Neural cell (in vitro differentiated cells): Measurements from ENCODE around the gene ERBB4.

Source experiments
- EP300 ChIP-seq: fragments of 450-650 bp; conservative IDR thresholded peaks from 2 replicates; pipeline ENCODE4 v1.6.1; 2014; ENCODE audit warnings: antibody characterized with exemption, mild to moderate bottlenecking, moderate library complexity; ENCODE audit not compliant: poor library complexity, severe bottlenecking
- EZH2 ChIP-seq: fragments of 200-600, 300-800 bp; shearing (Covaris generic), sonication (generic); IDR thresholded peaks from 2 replicates; pipeline ENCODE4 v1.6.1; 2014; ENCODE audit warnings: antibody characterized with exemption, low read length, borderline replicate concordance, mild to moderate bottlenecking; ENCODE audit not compliant: insufficient read depth, poor library complexity, severe bottlenecking
- POLR2AphosphoS5 ChIP-seq: IDR thresholded peaks from 2 replicates; pipeline ENCODE4 v1.6.1; 2012
- SMC3 ChIP-seq: fragments of 450-650 bp; conservative IDR thresholded peaks from 2 replicates; pipeline ENCODE4 v1.6.1; 2014; ENCODE audit warnings: antibody characterized with exemption, mild to moderate bottlenecking, moderate library complexity; ENCODE audit not compliant: poor library complexity
- TF ChIP-seq, protein P1 (sequence below): fragments of 450-650 bp; IDR thresholded peaks from 2 replicates; pipeline ENCODE4 v1.5.1; 2014; ENCODE audit warnings: antibody characterized with exemption, mild to moderate bottlenecking, moderate library complexity; ENCODE audit not compliant: poor library complexity, severe bottlenecking

DNA sequence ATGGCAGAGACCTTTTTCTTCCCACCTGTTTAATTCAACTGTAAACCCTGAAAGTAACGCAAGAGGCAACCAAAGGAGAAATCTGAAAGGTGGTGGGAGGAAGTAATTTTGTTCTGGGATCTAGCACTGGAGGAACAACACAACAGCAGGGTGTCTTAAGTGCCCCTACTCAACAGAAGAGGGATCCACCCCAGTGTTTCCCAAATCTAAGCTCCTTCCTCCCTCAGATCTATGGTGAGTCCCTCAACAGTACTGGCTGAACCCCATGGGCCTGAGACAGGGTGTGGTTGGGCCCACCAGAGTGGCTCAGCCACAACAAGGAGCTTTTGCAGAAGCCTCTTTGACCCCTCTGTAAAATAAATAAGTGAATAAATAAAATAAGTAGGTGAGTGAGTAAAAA lies 790.3 kb downstream of the ERBB4 start:
- TF ChIP-seq, protein P1, sequence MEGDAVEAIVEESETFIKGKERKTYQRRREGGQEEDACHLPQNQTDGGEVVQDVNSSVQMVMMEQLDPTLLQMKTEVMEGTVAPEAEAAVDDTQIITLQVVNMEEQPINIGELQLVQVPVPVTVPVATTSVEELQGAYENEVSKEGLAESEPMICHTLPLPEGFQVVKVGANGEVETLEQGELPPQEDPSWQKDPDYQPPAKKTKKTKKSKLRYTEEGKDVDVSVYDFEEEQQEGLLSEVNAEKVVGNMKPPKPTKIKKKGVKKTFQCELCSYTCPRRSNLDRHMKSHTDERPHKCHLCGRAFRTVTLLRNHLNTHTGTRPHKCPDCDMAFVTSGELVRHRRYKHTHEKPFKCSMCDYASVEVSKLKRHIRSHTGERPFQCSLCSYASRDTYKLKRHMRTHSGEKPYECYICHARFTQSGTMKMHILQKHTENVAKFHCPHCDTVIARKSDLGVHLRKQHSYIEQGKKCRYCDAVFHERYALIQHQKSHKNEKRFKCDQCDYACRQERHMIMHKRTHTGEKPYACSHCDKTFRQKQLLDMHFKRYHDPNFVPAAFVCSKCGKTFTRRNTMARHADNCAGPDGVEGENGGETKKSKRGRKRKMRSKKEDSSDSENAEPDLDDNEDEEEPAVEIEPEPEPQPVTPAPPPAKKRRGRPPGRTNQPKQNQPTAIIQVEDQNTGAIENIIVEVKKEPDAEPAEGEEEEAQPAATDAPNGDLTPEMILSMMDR = no peak
- TF ChIP-seq EP300 (no peak), SMC3 (no peak), EZH2 (no peak), POLR2AphosphoS5 (no peak)
